Caco-2 (cell line): ENCODE data around the gene SNRPD1. TPM values are rescaled to one million over a fixed set of nuclear protein-coding genes. Genes with fewer than 3 reads are reported as not detected.
A peak's percentile ranks its signal among the peaks of the same experiment; 100 is the strongest.
"Not testable (repeated sequence)": the region's sequence is repeated elsewhere in the genome, so short reads cannot be mapped to it uniquely, and the experiment has no call there.

Experiments used
- BruUV-seq: library from RNA; stranded (reverse); fragments of 400-500 nt; replicated peaks from 2 replicates; lab custom pipeline; 2021; lab: Mats Ljungman, UMichigan
- CTCF ChIA-PET: fragments of 300-600 bp; sonication (Branson Sonifier 250); formaldehyde crosslinking; loops from one replicate; lab custom pipeline; 2022; ENCODE audit warnings: antibody characterized with exemption; lab: Charles Lee
- POLR2A ChIA-PET: fragments of 300-600 bp; sonication (Branson Sonifier 250); formaldehyde crosslinking; loops from one replicate; lab custom pipeline; 2022; ENCODE audit warnings: antibody characterized with exemption; lab: Charles Lee
- DNase-seq, 2 experiments: peaks; one replicate each; pipeline versions ENCODE4 v3.0.0 to v3.0.0-alpha.2; 2020 to 2022
- H3K27me3 ChIP-seq: replicated peaks from 2 replicates; pipeline ENCODE4 v1.6.0; 2011; ENCODE audit warnings: low read length; ENCODE audit not compliant: control insufficient read depth, insufficient read depth
- H3K36me3 ChIP-seq: 2 replicates; pipeline ENCODE4 v1.5.1; 2011; ENCODE audit warnings: low read length; ENCODE audit not compliant: control insufficient read depth, insufficient read depth
- H3K4me1 ChIP-seq: fragments of 250-450 bp; sonication (Bioruptor Pico); 2 replicates; pipeline ENCODE4 v1.5.1; 2020; ENCODE audit warnings: mild to moderate bottlenecking
- H3K4me3 ChIP-seq: 2 replicates; pipeline ENCODE4 v1.5.1; 2011; ENCODE audit warnings: low read depth, mild to moderate bottlenecking, control low read depth, low read length
- H3K9me3 ChIP-seq: fragments of 250-450 bp; sonication (Bioruptor Pico); 2 replicates; pipeline ENCODE4 v1.5.1; 2020; ENCODE audit warnings: mild to moderate bottlenecking, moderate library complexity
- H3K27ac Mint-ChIP-seq: one replicate; pipeline ENCODE4 v1.8.0; 2022; ENCODE audit warnings: mixed read lengths; ENCODE audit not compliant: unreplicated experiment
- H3K27me3 Mint-ChIP-seq: one replicate; pipeline ENCODE4 v1.8.0; 2022; ENCODE audit warnings: mixed read lengths; ENCODE audit not compliant: insufficient read depth, unreplicated experiment
- H3K36me3 Mint-ChIP-seq: one replicate; pipeline ENCODE4 v1.8.0; 2022; ENCODE audit warnings: mild to moderate bottlenecking, mixed read lengths; ENCODE audit not compliant: insufficient read depth, unreplicated experiment
- H3K4me1 Mint-ChIP-seq: one replicate; pipeline ENCODE4 v1.8.0; 2022; ENCODE audit warnings: low read depth, mixed read lengths; ENCODE audit not compliant: unreplicated experiment
- H3K4me3 Mint-ChIP-seq: one replicate; pipeline ENCODE4 v1.8.0; 2022; ENCODE audit warnings: mild to moderate bottlenecking, moderate library complexity, mixed read lengths; ENCODE audit not compliant: unreplicated experiment
- H3K9me3 Mint-ChIP-seq: one replicate; pipeline ENCODE4 v1.8.0; 2022; ENCODE audit warnings: mixed read lengths; ENCODE audit not compliant: unreplicated experiment
- intact Hi-C: fragments of 100-400 bp; cut with micrococcal nuclease; formaldehyde crosslinking; loops from one replicate; pipeline ENCODE4 v1.10.0; 2022; ENCODE audit not compliant: unreplicated experiment
- total RNA-seq: library from RNA; stranded (reverse); gene quantifications from 2 replicates; pipeline ENCODE4 v1.2.3, GENCODE V29; 2022
- TF ChIP-seq, protein P1 (sequence below), 2 experiments: fragments of 200-600 bp in 1 of 2; IDR thresholded peaks; 1 replicate in 1 of 2; 2 replicates in 1 of 2; pipeline versions ENCODE4 v1.5.1 to v1.8.0; 2011 to 2022; ENCODE audit warnings: antibody characterized with exemption in 1 of 2, control low read depth in 1 of 2, inconsistent platforms in 1 of 2, low read depth in 1 of 2, low read length in 1 of 2, mild to moderate bottlenecking in 1 of 2, moderate library complexity in 1 of 2; ENCODE audit not compliant: insufficient read depth in 1 of 2, severe bottlenecking in 1 of 2, unreplicated experiment in 1 of 2

The SNRPD1 gene
- total RNA-seq, 1 experiment from 2014 or later: 134 TPM

DNA sequence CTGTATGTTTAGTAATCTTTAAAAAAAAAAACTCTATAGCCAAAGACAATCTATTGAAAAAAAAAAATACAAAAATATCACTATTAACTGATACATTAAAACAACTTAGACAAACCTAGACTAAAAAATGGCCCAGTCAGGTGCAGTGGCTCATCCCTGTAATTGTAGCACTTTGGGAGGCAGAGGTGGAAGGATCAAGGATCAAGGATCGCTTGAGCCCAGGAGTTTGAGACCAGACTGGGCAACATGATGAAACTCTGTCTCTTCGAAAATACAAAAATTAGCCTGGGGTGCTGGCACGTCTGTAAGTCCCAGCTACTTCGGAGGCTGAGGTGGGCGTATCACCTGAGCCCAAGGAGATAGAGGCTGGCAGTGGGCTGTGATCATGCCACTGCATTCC is 27.7 kb upstream of the SNRPD1 start:
- Histone ChIP-seq H3K36me3 (no peaks in the 10 kb centered on the region), H3K4me3 (no peak overlapping the region), H3K9me3 (no peaks in the 10 kb centered on the region), H3K4me1 (no peaks in the 10 kb centered on the region), H3K27me3 (no peaks in the 10 kb centered on the region)
- H3K4me3 Mint-ChIP-seq: no peak overlapping the region
- no peak for DNase-seq
- intact Hi-C loops: no loop called here
- H3K4me1 Mint-ChIP-seq: no peaks in the 10 kb centered on the region
- ChIA-PET CTCF (no interaction called here), POLR2A (interaction anchor here (0.7 kb wide), 1 partner anchor 17 kb away, joined by 5 read pairs; no protein-coding TSS in a partner anchor)
- TF ChIP-seq, protein P1, sequence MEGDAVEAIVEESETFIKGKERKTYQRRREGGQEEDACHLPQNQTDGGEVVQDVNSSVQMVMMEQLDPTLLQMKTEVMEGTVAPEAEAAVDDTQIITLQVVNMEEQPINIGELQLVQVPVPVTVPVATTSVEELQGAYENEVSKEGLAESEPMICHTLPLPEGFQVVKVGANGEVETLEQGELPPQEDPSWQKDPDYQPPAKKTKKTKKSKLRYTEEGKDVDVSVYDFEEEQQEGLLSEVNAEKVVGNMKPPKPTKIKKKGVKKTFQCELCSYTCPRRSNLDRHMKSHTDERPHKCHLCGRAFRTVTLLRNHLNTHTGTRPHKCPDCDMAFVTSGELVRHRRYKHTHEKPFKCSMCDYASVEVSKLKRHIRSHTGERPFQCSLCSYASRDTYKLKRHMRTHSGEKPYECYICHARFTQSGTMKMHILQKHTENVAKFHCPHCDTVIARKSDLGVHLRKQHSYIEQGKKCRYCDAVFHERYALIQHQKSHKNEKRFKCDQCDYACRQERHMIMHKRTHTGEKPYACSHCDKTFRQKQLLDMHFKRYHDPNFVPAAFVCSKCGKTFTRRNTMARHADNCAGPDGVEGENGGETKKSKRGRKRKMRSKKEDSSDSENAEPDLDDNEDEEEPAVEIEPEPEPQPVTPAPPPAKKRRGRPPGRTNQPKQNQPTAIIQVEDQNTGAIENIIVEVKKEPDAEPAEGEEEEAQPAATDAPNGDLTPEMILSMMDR (IDR thresholded peaks at IDR 0.05; ENCODE audit: insufficient read depth in 1 of 2, low read depth in 1 of 2, low read length in 1 of 2, severe bottlenecking in 1 of 2, unreplicated experiment in 1 of 2): no peak
- H3K36me3 Mint-ChIP-seq: peaks cover 32% of the 10 kb centered on the region
- no peaks in the 10 kb centered on the region for H3K9me3 Mint-ChIP-seq
- no TSS peak for BruUV-seq
- no peak overlapping the region for H3K27ac Mint-ChIP-seq
- H3K27me3 Mint-ChIP-seq: no peaks in the 10 kb centered on the region

DNA sequence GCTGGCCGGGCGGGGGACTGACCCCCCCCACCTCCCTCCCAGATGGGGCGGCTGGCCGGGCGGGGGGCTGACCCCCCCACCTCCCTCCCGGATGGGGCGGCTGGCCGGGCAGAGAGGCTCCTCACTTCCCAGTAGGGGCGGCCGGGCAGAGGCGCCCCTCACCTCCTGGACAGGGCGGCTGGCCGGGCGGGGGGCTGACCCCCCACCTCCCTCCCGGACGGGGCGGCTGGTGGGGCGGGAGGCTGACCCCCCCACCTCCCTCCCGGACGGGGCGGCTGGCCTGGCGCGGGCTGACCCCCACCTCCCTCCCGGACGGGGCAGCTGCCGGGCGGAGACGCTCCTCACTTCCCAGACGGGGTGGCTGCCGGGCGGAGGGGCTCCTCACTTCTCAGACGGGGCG is 19.8 kb upstream of the SNRPD1 start:
- H3K4me1 Mint-ChIP-seq, H3K4me3 ChIP-seq, BruUV-seq, H3K9me3 ChIP-seq, H3K9me3 Mint-ChIP-seq, H3K27me3 ChIP-seq, H3K27ac Mint-ChIP-seq, POLR2A ChIA-PET, H3K27me3 Mint-ChIP-seq, H3K4me3 Mint-ChIP-seq, H3K4me1 ChIP-seq, DNase-seq, H3K36me3 ChIP-seq, CTCF ChIA-PET: not testable (repeated sequence)
- peaks cover 26% of the 10 kb centered on the region for H3K36me3 Mint-ChIP-seq
- intact Hi-C loops: loop anchor here (10.0 kb wide), 1 partner anchor 48 kb away; no protein-coding TSS in a partner anchor

DNA sequence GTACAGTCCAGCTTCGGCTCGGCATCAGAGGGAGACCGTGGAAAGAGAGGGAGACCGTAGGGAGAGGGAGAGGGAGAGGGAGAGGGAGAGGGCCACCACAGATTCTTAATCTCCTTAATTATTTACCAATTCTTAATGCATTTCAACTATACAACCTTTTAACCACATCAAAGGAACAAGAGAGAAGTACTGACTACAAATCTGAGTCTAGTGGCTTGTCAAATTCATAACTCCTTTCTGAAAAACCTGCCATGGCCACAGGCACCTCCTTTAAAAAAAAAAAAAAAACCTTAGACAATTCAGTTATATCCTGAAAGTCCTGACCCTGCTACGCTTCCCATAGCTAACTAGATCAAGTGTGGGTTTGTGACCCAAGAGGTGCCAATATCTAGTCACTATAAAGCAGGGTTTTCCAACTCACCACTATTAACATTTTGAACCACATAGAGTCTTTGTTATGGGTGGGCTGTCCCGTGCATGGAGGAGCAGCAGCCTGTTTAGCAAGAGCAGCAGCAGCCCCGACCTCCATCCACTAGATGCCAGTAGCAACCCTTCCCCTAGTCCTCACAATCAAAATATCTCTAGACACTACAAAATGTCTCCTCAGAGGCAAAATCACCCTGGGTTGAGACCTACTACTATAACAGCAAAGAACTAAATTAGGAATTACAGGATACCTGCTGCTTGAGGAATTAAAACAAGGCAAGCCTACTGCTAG is 18.4 kb upstream of the SNRPD1 start:
- Histone ChIP-seq H3K4me1 (peaks cover 4% of the 10 kb centered on the region; the same call in 1 of the 2 replicates), H3K27me3 (no peaks in the 10 kb centered on the region), H3K4me3 (no peak overlapping the region), H3K36me3 (no peaks in the 10 kb centered on the region), H3K9me3 (no peaks in the 10 kb centered on the region)
- Mint-ChIP-seq H3K9me3 (no peaks in the 10 kb centered on the region), H3K27me3 (no peaks in the 10 kb centered on the region), H3K27ac (no peak overlapping the region), H3K4me1 (peaks cover 9% of the 10 kb centered on the region), H3K36me3 (peaks cover 27% of the 10 kb centered on the region), H3K4me3 (no peak overlapping the region)
- no TSS peak for BruUV-seq
- ChIA-PET CTCF (no interaction called here), POLR2A (no interaction called here)
- intact Hi-C loops: loop anchor here (10.0 kb wide), 1 partner anchor 49 kb away; no protein-coding TSS in a partner anchor
- TF ChIP-seq, protein P1 (IDR thresholded peaks at IDR 0.05; ENCODE audit: insufficient read depth in 1 of 2, low read depth in 1 of 2, low read length in 1 of 2, severe bottlenecking in 1 of 2, unreplicated experiment in 1 of 2): no peak
- DNase-seq: peak in 1 of 2 experiments; percentile 11
